Breast epithelium (tissue), 3 donors: ENCODE measurements around the gene RBM23.

Experiments
- POLR2A ChIP-seq: fragments of 450-650 bp; IDR thresholded peaks from one replicate; pipeline ENCODE4 v1.6.1; 2016; ENCODE audit warnings: antibody characterized with exemption, mild to moderate bottlenecking, moderate library complexity
- POLR2AphosphoS5 ChIP-seq, 3 donors: sonication (generic); formaldehyde crosslinking; IDR thresholded peaks; one replicate each; pipeline ENCODE4 v1.6.1; 2017; ENCODE audit warnings: antibody characterized with exemption in 3 of 3

- peak in 2 of 3 donors; percentile 48 to 52 for TF ChIP-seq POLR2AphosphoS5 (IDR thresholded peaks at IDR 0.05)
- TF ChIP-seq POLR2A: no peak
These were observed 46.7 kb downstream of the RBM23 start for GRCh38 chr14:22872033-22872832.
